Epithelial cell of proximal tubule (primary cell): Measurements from ENCODE around the gene KATNAL2. TPM values are rescaled to one million over a fixed set of nuclear protein-coding genes. Genes with fewer than 3 reads are reported as not detected.

ENCODE experiments used
- DNase-seq: peaks from one replicate; pipeline ENCODE4 v3.0.0-alpha.2; 2011; ENCODE audit warnings: low read depth
- H3K4me3 ChIP-seq: 2 replicates; pipeline ENCODE4 v1.5.1; 2011; ENCODE audit warnings: low read depth, mild to moderate bottlenecking, low read length
- CTCF ChIP-seq: conservative IDR thresholded peaks from 2 replicates; pipeline ENCODE4 v1.5.1; 2012; ENCODE audit warnings: low read depth, mild to moderate bottlenecking, low read length
- total RNA-seq: library from RNA; depleted of rRNA; stranded (reverse); fragments of >200 nt; gene quantifications from 2 replicates; pipeline ENCODE4 v1.2.3, GENCODE V29; 2015

KATNAL2 gene
- total RNA-seq, 1 donor from 2014 or later, result 0.06 TPM

GRCh38 chr18:47115205-47115604, 197.8 kb downstream of the KATNAL2 start:
- TF ChIP-seq CTCF, result no peak
- DNase-seq, result no peak

GRCh38 chr18:47118981-47119380, 201.6 kb downstream of the KATNAL2 start:
- no peak overlapping the region for H3K4me3 ChIP-seq
- no peak for DNase-seq
- TF ChIP-seq CTCF, result no peak

More at GRCh38 chr18:47115205-47115604, 197.8 kb downstream of the KATNAL2 start:
- no peak overlapping the region for H3K4me3 ChIP-seq

GRCh38 chr18:47120428-47120827, 203.0 kb downstream of the KATNAL2 start:
- no peak for DNase-seq
- TF ChIP-seq CTCF, result no peak
- no peak overlapping the region for H3K4me3 ChIP-seq

GRCh38 chr18:47121146-47121545, 203.7 kb downstream of the KATNAL2 start:
- DNase-seq, result no peak
- no peak for TF ChIP-seq CTCF
- no peak overlapping the region for H3K4me3 ChIP-seq

GRCh38 chr18:47141289-47141688, 223.9 kb downstream of the KATNAL2 start:
- no peak for TF ChIP-seq CTCF
- no peak for DNase-seq
- no peak overlapping the region for H3K4me3 ChIP-seq

- DNase-seq, result no peak
- H3K4me3 ChIP-seq, result no peak overlapping the region
- no peak for TF ChIP-seq CTCF
These were observed 225.8 kb downstream of the KATNAL2 start for GRCh38 chr18:47143153-47143552.

GRCh38 chr18:47143899-47144485, 226.6 kb downstream of the KATNAL2 start:
- H3K4me3 ChIP-seq, result no peak overlapping the region
- TF ChIP-seq CTCF, result no peak
- DNase-seq, result no peak
